ENCODE results near the gene TICRR.

Gene TICRR

GRCh38 chr15:89674526-89674925 is 99.3 kb downstream of the TICRR start:
- no peak for DNase-seq (ENCODE audit: low spot score)

GRCh38 chr15:89675606-89676005 is 100.3 kb downstream of the TICRR start:
- DNase-seq (ENCODE audit: low spot score) = no peak

GRCh38 chr15:89677381-89677780 is 102.1 kb downstream of the TICRR start:
- no peak for DNase-seq (ENCODE audit: low spot score)

Data from AG08395 (cell line).